Superior temporal gyrus (tissue), 1 donor: ENCODE measurements around the gene PTPRN.
A peak's percentile ranks its signal among the peaks of the same experiment; 100 is the strongest.

Source experiments
- DNase-seq: peaks from one replicate; pipeline ENCODE4 v3.0.0-alpha.2; 2016; ENCODE audit errors: extremely low spot score

The PTPRN gene

DNA sequence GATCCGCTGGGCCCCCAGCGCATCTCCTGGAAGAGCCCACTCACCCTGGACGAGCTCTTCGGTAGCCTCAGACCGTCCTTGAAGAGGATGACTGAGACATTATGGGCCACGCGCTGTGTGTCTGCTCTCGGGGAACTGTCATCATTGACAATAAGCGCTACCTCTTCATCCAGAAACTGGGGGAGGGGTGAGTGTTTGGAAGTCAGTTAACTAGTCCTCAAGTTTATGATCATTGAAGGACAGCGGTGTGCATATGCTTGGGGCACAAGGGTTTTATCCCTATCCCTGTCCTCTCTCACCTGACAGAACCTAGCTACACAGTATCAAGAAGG lies 63.3 kb downstream of the PTPRN start:
- no peak for DNase-seq

DNA sequence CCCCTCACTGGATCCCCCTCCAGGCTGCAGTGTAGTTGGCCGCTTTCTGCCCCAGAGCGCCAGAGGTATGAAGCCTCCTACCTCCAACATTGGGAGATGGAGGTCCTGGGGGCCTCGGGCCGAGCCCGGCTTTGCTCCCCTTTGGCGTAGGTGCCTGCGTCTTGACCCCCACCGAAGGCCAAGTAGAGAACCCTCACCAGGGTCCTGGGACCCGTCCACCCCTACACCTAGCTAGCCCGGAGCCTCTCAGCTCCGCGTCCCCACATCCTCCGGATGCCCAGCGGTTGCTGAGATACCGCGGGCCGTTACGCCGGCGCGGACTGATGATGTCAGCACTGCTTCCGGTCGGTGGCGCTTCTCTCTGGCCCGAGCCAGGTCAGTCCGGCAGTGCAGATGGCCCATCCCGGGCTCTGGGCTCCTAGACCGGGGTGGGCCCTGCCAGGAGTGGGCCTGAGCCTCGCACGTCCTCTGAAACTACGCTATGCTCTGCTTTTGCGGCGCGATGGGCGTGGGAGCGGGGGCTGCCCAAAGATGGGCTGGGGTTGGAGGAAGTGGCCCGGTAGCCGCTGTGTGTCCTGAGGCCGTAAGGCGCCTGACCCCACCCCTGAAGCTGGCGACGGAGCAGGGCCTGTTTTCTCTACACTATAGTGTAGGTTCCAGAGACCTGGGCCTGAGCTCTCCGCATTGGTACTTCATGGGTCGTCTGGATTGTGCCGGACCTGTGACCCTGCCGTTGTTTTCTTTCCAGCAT lies 63.9 kb downstream of the PTPRN start, which contains the start of the genes GLB1L and STK16:
GLB1L (minus strand) TSS at position 297 of the 751 bp plus-strand sequence. CDS start 1,871 bp downstream, outside the sequence.
STK16 (plus strand) TSS at position 332 of the 751 bp plus-strand sequence. CDS start 521 bp downstream, outside the sequence.
- peak; percentile 97 for DNase-seq

DNA sequence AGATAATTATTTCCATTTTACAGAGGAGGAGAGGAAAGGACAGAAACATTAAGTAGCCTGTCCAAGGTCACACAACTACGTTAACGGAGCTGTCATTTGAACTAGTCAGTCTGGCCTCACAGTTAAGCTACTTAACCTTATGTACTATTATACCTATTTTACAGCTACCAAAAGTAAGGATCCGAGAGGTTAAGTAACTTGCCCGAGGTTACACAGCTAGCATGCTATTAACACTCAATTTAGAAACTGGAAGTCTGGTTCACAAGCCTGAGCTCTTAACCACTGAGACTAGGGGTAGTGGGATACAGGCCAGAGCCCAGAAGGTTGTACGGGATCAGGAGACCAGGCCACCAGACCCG lies 64.4 kb downstream of the PTPRN start:
- DNase-seq = no peak

DNA sequence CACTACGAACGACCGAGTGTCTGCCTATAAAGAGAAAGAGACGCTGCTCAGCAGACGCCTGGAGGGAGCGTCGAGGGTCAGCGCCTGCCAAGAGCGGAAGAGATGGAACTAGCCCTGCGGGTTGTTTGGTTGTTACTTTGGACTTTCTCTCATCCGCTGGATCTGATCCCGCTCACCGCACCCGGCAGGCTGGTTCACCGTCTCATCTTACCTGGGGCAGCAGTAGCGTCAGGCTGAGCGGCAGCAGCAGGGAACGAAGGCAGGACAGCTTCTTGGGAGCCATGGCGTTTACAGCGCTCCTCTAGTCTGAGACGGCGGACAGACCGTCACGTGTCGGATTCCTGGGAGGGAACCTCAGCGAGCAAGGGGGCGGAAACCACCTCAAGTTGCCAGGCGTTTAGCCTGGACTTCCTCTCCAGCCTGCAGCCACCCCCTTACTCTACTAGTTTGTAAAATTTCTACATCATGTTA lies 65.9 kb downstream of the PTPRN start:
- no peak for DNase-seq
